ENCODE measurements around the gene SYCE3. TPM values are rescaled to one million over a fixed set of nuclear protein-coding genes. Genes with fewer than 3 reads are reported as not detected.

The SYCE3 gene
- polyA plus RNA-seq, 3 donors, result 1.9 to 3.1 TPM; not detected in 1

DNA sequence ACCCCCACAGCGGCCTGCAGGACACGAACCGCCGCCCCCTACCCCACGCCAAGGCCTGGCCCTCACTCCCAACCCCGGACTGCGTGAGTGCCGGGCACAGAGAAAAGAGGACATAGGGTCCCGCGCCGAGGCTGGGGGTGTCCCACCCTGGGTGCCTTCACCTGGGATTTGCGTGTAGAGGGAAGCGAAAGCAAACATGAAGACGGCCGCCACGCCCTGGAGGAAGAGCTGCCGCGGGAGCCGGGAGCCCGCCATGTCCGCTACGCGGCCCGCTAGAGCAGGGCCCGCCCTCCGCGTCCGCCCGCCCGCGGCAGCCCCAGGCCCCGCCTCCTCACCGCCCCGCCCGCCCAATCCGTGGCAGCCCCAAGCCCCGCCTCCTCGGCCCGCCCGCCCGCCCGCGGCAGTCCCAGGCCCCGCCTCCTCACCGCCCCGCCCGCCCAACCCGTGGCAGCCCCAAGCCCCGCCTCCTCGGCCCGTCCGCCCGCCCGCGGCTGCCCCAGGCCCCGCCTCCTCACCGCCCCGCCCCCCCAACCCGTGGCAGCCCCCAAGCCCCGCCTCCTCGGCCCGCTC is 55.2 kb downstream of the SYCE3 start, which contains the start of gene LMF2:
Gene LMF2, minus strand, starts transcription at position 282 of the 570 bp plus-strand sequence. Its CDS starts 27 bp downstream, at position 255.
- intact Hi-C loops (cut with micrococcal nuclease), result loop anchor here (2.0 to 5.0 kb wide), 4 partner anchors 55 to 121 kb away; partner anchors contain the start of genes ARSA (in 2 of the 2), CHKB (in 1 of the 2) and SYCE3 (in 1 of the 2)
- Histone ChIP-seq H3K27me3 (ENCODE audit: control insufficient read depth in 2 of 2, insufficient read depth in 2 of 2, low read length in 2 of 2) (no peaks in the 10 kb centered on the region), H3K4me3 (replicated peaks in 1 of 3; ENCODE audit: low read depth in 2 of 3, low read length in 3 of 3) (peak within 1 kb of the TSS; percentile 92 to 98 (median 96)), H3K9me3 (replicated peaks in 1 of 2; ENCODE audit: control insufficient read depth in 1 of 2, insufficient read depth in 1 of 2, low read length in 2 of 2) (no peaks in the 10 kb centered on the region), H2AFZ (ENCODE audit: insufficient read depth, low read depth, low read length, poor library complexity, severe bottlenecking) (peak within 1 kb of the TSS; percentile 84), H3K27ac (ENCODE audit: low read depth in 1 of 2, low read length in 2 of 2) (peak within 1 kb of the TSS; percentile 78 to 87), H3K4me1 (ENCODE audit: control insufficient read depth in 1 of 2, insufficient read depth in 2 of 2, low read length in 2 of 2) (peaks cover 19 to 26% of the 10 kb centered on the region in 2 donors), H3K36me3 (replicated peaks in 1 of 2; ENCODE audit: control insufficient read depth in 1 of 2, insufficient read depth in 2 of 2, low read length in 2 of 2) (peaks cover 28 to 30% of the 10 kb centered on the region in 2 donors), H4K20me1 (ENCODE audit: insufficient read depth, low read length) (no peaks in the 10 kb centered on the region), H3K9ac (ENCODE audit: insufficient read depth, low read length, poor library complexity, severe bottlenecking) (peak within 1 kb of the TSS; percentile 84), H3K79me2 (ENCODE audit: insufficient read depth, low read length) (peaks cover 67% of the 10 kb centered on the region), H3K4me2 (replicated peaks; ENCODE audit: extremely low read depth, low read length, poor library complexity, severe bottlenecking) (peak within 1 kb of the TSS; percentile 98)
- WGBS (ENCODE audit: insufficient coverage), result 1% methylated on average over 23 of the region's 62 CpGs
- Mint-ChIP-seq H3K27me3 (ENCODE audit: low read depth in 3 of 3) (peaks cover 0 to 5% (median 0%) of the 10 kb centered on the region in 3 donors), H3K4me1 (peaks cover 20% of the 10 kb centered on the region), H3K36me3 (peaks cover 13 to 28% of the 10 kb centered on the region in 2 donors), H3K9me3 (no peaks in the 10 kb centered on the region), H3K27ac (peak within 1 kb of the TSS; percentile 86 to 97 (median 94)), H3K4me3 (peak within 1 kb of the TSS; percentile 95 to 96)
- peak in 1 of 3 donors; percentile 83 for DNase-seq
- TF ChIP-seq, protein P1, sequence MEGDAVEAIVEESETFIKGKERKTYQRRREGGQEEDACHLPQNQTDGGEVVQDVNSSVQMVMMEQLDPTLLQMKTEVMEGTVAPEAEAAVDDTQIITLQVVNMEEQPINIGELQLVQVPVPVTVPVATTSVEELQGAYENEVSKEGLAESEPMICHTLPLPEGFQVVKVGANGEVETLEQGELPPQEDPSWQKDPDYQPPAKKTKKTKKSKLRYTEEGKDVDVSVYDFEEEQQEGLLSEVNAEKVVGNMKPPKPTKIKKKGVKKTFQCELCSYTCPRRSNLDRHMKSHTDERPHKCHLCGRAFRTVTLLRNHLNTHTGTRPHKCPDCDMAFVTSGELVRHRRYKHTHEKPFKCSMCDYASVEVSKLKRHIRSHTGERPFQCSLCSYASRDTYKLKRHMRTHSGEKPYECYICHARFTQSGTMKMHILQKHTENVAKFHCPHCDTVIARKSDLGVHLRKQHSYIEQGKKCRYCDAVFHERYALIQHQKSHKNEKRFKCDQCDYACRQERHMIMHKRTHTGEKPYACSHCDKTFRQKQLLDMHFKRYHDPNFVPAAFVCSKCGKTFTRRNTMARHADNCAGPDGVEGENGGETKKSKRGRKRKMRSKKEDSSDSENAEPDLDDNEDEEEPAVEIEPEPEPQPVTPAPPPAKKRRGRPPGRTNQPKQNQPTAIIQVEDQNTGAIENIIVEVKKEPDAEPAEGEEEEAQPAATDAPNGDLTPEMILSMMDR (IDR thresholded peaks at IDR 0.05), result no peak

DNA sequence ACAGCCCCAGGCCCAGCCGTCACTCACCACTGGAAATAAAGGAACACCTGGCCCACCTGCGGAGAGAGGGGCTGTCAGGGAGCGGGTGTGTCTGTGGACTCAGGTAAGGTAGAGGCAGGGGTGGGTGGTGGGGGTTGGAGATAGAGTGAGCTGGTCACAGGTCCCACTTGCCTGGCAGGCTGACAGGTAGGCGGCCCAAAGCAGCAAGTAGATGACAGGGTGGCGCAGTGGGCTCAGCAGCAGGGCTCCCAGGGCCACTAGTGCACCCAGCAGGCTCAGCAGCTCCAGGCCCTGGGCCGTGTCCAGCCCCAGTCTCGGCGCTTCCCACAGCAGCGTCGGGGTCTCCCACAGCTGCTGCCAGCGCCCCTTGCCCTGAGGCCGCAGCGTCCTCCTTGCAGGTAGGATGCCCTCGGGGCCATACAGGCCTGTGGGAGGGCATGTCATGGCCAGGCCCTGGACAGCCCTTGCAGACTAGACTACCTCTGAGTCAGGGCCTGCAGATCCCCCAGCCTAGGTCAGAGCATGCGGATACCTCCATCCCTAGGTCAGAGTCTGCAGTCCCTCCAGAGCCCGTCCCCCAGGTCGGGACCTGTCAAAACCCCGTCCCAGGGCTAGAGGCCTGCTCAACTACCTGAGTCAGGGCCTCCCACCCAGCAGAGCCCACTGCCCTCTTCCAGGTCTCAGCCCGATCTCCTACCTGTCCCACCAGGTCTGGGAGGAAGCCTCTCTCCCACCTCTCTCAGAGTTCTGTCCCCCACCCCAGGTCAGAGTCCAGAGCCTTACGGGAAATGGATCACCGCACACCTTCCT is 55.9 kb downstream of the SYCE3 start:
- WGBS (ENCODE audit: insufficient coverage), result 58% methylated on average over 18 of the region's 21 CpGs

More for the DNA sequence above, 55.9 kb downstream of the SYCE3 start:
- Histone ChIP-seq H3K4me1 (ENCODE audit: control insufficient read depth in 1 of 2, insufficient read depth in 2 of 2, low read length in 2 of 2) (peaks cover 19 to 26% of the 10 kb centered on the region in 2 donors), H3K4me3 (replicated peaks in 1 of 3; ENCODE audit: low read depth in 2 of 3, low read length in 3 of 3) (peak overlapping the region; percentile 92 to 98 (median 96)), H3K4me2 (replicated peaks; ENCODE audit: extremely low read depth, low read length, poor library complexity, severe bottlenecking) (peak overlapping the region; percentile 98), H3K27ac (ENCODE audit: low read depth in 1 of 2, low read length in 2 of 2) (peak overlapping the region; percentile 69 to 87), H3K27me3 (ENCODE audit: control insufficient read depth in 2 of 2, insufficient read depth in 2 of 2, low read length in 2 of 2) (no peaks in the 10 kb centered on the region), H4K20me1 (ENCODE audit: insufficient read depth, low read length) (no peaks in the 10 kb centered on the region), H3K9ac (ENCODE audit: insufficient read depth, low read length, poor library complexity, severe bottlenecking) (peak overlapping the region; percentile 84), H3K36me3 (replicated peaks in 1 of 2; ENCODE audit: control insufficient read depth in 1 of 2, insufficient read depth in 2 of 2, low read length in 2 of 2) (peaks cover 30 to 36% of the 10 kb centered on the region in 2 donors), H3K79me2 (ENCODE audit: insufficient read depth, low read length) (peaks cover 60% of the 10 kb centered on the region), H2AFZ (ENCODE audit: insufficient read depth, low read depth, low read length, poor library complexity, severe bottlenecking) (peak overlapping the region; percentile 82), H3K9me3 (replicated peaks in 1 of 2; ENCODE audit: control insufficient read depth in 1 of 2, insufficient read depth in 1 of 2, low read length in 2 of 2) (no peaks in the 10 kb centered on the region)
- TF ChIP-seq, protein P1 (IDR thresholded peaks at IDR 0.05), result no peak
- Mint-ChIP-seq H3K27me3 (ENCODE audit: low read depth in 3 of 3) (peaks cover 0 to 5% (median 0%) of the 10 kb centered on the region in 3 donors), H3K36me3 (peaks cover 15 to 29% of the 10 kb centered on the region in 2 donors), H3K4me1 (peaks cover 20% of the 10 kb centered on the region), H3K9me3 (no peaks in the 10 kb centered on the region), H3K4me3 (peak overlapping the region; percentile 95 to 96), H3K27ac (peak overlapping the region; percentile 83 to 95 (median 90))
- intact Hi-C loops (cut with micrococcal nuclease), result loop anchor here (2.0 to 5.0 kb wide), 4 partner anchors 55 to 122 kb away; partner anchors contain the start of genes ARSA (in 2 of the 2), CHKB (in 1 of the 2) and SYCE3 (in 1 of the 2)
- peak in 1 of 3 donors; percentile 32 for DNase-seq

Measured in CD14-positive monocyte (primary cell).